HepG2 (cell line): ENCODE measurements around the gene SYNGAP1. TPM values are rescaled to one million over a fixed set of nuclear protein-coding genes. Genes with fewer than 3 reads are reported as not detected.
A peak's percentile ranks its signal among the peaks of the same experiment; 100 is the strongest.

Source experiments
- ELF1 ChIP-seq: sonication (generic); formaldehyde crosslinking; IDR thresholded peaks from 2 replicates; pipeline ENCODE4 v1.4.0; 2020; ENCODE audit warnings: missing genetic modification reagents
- FOXK1 ChIP-seq: sonication (generic); formaldehyde crosslinking; IDR thresholded peaks from 2 replicates; pipeline ENCODE4 v1.4.0; 2020; ENCODE audit warnings: low read depth, missing genetic modification reagents, borderline replicate concordance
- HIVEP1 ChIP-seq: sonication (generic); formaldehyde crosslinking; IDR thresholded peaks from 2 replicates; pipeline ENCODE4 v1.4.0; 2020; ENCODE audit warnings: mild to moderate bottlenecking, missing genetic modification reagents
- MZF1 ChIP-seq: sonication (generic); formaldehyde crosslinking; IDR thresholded peaks from 2 replicates; pipeline ENCODE4 v1.8.1; 2023; ENCODE audit warnings: mild to moderate bottlenecking, missing genetic modification reagents, borderline replicate concordance
- PCBP2 ChIP-seq: fragments of 200-400 bp; formaldehyde crosslinking; optimal IDR thresholded peaks from 2 replicates; pipeline ENCODE3; 2018; ENCODE audit warnings: low read length, low read depth; ENCODE audit not compliant: poor library complexity, severe bottlenecking
- SOX5 ChIP-seq: IDR thresholded peaks from 2 replicates; pipeline ENCODE4 v1.6.1; 2016; ENCODE audit warnings: borderline replicate concordance
- TMF1 ChIP-seq: sonication (generic); formaldehyde crosslinking; IDR thresholded peaks from 2 replicates; pipeline ENCODE4 v1.8.1; 2022; ENCODE audit warnings: low read depth, missing genetic modification reagents
- YEATS2 ChIP-seq: sonication (generic); formaldehyde crosslinking; IDR thresholded peaks from 2 replicates; pipeline ENCODE4 v1.4.0; 2020; ENCODE audit warnings: missing genetic modification reagents, borderline replicate concordance
- ZFP62 ChIP-seq: sonication (generic); formaldehyde crosslinking; IDR thresholded peaks from 2 replicates; pipeline ENCODE4 v1.4.0; 2020; ENCODE audit warnings: missing genetic modification reagents
- ZNF160 ChIP-seq: sonication (generic); formaldehyde crosslinking; IDR thresholded peaks from 2 replicates; pipeline ENCODE4 v1.8.0; 2022; ENCODE audit warnings: mild to moderate bottlenecking, inconsistent platforms, missing genetic modification reagents
- ZNF501 ChIP-seq: sonication (generic); formaldehyde crosslinking; IDR thresholded peaks from 2 replicates; pipeline ENCODE4 v1.5.1; 2020; ENCODE audit warnings: mild to moderate bottlenecking, moderate library complexity, missing genetic modification reagents
- ZNF552 ChIP-seq: sonication (generic); formaldehyde crosslinking; IDR thresholded peaks from 2 replicates; pipeline ENCODE4 v1.9.0; 2022; ENCODE audit warnings: missing genetic modification reagents, mild to moderate bottlenecking, borderline replicate concordance
- ZNF616 ChIP-seq: sonication (generic); formaldehyde crosslinking; IDR thresholded peaks from 2 replicates; pipeline ENCODE4 v1.5.0; 2020; ENCODE audit warnings: low read depth, mild to moderate bottlenecking, missing genetic modification reagents
- ZNF678 ChIP-seq: sonication (generic); formaldehyde crosslinking; IDR thresholded peaks from 2 replicates; pipeline ENCODE4 v1.4.0; 2020; ENCODE audit warnings: mild to moderate bottlenecking, missing genetic modification reagents
- ZSCAN30 ChIP-seq: sonication (generic); formaldehyde crosslinking; IDR thresholded peaks from 2 replicates; pipeline ENCODE4 v1.5.0; 2020; ENCODE audit warnings: mild to moderate bottlenecking, missing genetic modification reagents
- polyA plus RNA-seq, 8 experiments: library from polyadenylated mRNA; depleted of rRNA in 3 of 8; stranded (reverse) in 7 of 8; unstranded in 1 of 8; fragments of >200 nt; fragmentation: Illumina TruSeq in 4 of 8; extraction: Trizol in 4 of 8; gene quantifications; 2 replicates each; pipeline versions ENCODE4 v1.2.1 to v1.2.3, GENCODE V29; 2011 to 2016; ENCODE audit warnings: low read depth in 4 of 8, missing spikeins in 1 of 8, mixed read lengths in 1 of 8; ENCODE audit not compliant: insufficient read depth in 1 of 8
- total RNA-seq, 5 experiments: library from RNA; depleted of rRNA; stranded (reverse); fragments of >200 nt; fragmentation: Illumina TruSeq; extraction: Trizol; gene quantifications; 2 replicates each; pipeline ENCODE4 v1.2.3, GENCODE V29; 2016; ENCODE audit warnings: low read depth in 1 of 5
- TF ChIP-seq, protein P1 (sequence below): sonication (generic); formaldehyde crosslinking; IDR thresholded peaks from 2 replicates; pipeline ENCODE4 v1.4.0; 2020; ENCODE audit warnings: missing genetic modification reagents, borderline replicate concordance
- TF ChIP-seq, protein P2 (sequence below): sonication (generic); formaldehyde crosslinking; IDR thresholded peaks from 2 replicates; pipeline ENCODE4 v1.8.0; 2022; ENCODE audit warnings: missing genetic modification reagents, mild to moderate bottlenecking, inconsistent platforms, borderline replicate concordance
- TF ChIP-seq, protein P3 (sequence below): sonication (generic); formaldehyde crosslinking; IDR thresholded peaks from 2 replicates; pipeline ENCODE4 v1.5.0; 2020; ENCODE audit warnings: missing genetic modification reagents
- TF ChIP-seq, protein P4 (sequence below): sonication (generic); formaldehyde crosslinking; IDR thresholded peaks from 2 replicates; pipeline ENCODE4 v1.4.0; 2020; ENCODE audit warnings: missing genetic modification reagents

The SYNGAP1 gene
- total and polyA plus RNA-seq, 2 of the 13 experiments (the other 11 are each of a cell fraction or from before 2014, with no cell fraction given): 0.75 to 1.1 TPM

DNA sequence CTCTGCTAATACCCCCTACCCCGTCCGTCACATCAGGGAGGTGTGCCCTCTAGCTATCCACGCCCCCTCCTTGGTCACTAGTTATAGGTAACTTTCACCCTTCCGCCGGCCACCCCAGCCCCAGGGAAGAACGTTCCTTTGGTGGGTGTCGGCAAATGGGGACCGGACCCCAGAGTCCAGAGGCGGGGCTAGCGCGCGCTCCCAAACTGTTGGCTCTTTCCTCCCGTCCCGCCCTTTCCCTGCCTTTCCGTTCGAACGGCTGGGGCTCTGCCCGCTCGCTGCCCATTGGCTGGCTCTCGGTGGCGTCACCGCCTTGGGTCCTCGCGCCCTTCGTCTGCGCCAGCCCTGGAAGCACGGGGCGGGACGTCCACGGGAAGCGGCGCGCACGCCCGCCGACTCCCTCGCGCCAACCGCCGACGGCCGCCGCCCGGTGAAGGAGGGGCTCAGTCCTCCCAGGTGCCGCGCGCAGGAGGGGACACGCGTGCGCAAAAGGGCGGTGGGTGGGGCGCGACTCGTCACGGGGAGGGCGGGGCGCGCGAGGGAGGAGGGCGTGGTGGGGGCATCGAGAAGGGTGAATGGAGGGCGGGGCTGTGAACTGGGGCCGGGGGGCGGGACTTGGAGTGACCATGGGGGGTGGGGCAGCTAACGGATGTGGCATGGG, 9.7 kb upstream of the SYNGAP1 start (continued):
- TF ChIP-seq ZFP62 (CRISPR knock-in tag) (no peak), MZF1 (CRISPR knock-in tag) (no peak), ZNF501 (CRISPR knock-in tag) (peak; percentile 53), ELF1 (CRISPR knock-in tag) (peak; percentile 62; the same call in 1 of the 2 replicates), HIVEP1 (CRISPR knock-in tag) (peak; percentile 81; the same call in 1 of the 2 replicates), YEATS2 (peak; percentile 93), ZNF678 (CRISPR knock-in tag) (peak; percentile 87; the same call in 1 of the 2 replicates), ZNF616 (CRISPR knock-in tag) (peak; percentile 81; the same call in 1 of the 2 replicates), ZNF160 (CRISPR knock-in tag) (peak; percentile 94; the same call in 1 of the 2 replicates), SOX5 (CRISPR knock-in tag) (peak; percentile 67; the same call in 1 of the 2 replicates), ZNF552 (peak; percentile 76; the same call in 1 of the 2 replicates), PCBP2 (no peak), ZSCAN30 (no peak), FOXK1 (CRISPR knock-in tag) (peak; percentile 69; the same call in 1 of the 2 replicates), TMF1 (CRISPR knock-in tag) (peak; percentile 99)
- TF ChIP-seq, protein P1, sequence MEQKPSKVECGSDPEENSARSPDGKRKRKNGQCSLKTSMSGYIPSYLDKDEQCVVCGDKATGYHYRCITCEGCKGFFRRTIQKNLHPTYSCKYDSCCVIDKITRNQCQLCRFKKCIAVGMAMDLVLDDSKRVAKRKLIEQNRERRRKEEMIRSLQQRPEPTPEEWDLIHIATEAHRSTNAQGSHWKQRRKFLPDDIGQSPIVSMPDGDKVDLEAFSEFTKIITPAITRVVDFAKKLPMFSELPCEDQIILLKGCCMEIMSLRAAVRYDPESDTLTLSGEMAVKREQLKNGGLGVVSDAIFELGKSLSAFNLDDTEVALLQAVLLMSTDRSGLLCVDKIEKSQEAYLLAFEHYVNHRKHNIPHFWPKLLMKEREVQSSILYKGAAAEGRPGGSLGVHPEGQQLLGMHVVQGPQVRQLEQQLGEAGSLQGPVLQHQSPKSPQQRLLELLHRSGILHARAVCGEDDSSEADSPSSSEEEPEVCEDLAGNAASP (CRISPR knock-in tag): no peak; the same call in 1 of the 2 replicates
- TF ChIP-seq, protein P2, sequence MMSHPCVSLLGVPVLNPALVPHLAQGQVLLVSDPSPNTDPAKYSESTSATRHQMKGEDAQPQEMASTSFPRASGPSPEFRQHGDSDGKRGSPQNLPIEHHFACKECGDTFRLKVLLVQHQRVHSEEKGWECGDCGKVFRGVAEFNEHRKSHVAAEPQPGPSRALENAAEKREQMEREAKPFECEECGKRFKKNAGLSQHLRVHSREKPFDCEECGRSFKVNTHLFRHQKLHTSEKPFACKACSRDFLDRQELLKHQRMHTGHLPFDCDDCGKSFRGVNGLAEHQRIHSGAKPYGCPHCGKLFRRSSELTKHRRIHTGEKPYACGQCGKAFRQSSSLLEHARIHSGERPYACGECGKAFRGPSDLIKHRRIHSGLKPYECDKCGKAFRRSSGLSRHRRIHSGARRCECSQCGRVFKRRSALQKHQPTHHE (CRISPR knock-in tag): peak; percentile 99
- TF ChIP-seq, protein P3, sequence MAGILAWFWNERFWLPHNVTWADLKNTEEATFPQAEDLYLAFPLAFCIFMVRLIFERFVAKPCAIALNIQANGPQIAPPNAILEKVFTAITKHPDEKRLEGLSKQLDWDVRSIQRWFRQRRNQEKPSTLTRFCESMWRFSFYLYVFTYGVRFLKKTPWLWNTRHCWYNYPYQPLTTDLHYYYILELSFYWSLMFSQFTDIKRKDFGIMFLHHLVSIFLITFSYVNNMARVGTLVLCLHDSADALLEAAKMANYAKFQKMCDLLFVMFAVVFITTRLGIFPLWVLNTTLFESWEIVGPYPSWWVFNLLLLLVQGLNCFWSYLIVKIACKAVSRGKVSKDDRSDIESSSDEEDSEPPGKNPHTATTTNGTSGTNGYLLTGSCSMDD (CRISPR knock-in tag): no peak; the same call in 1 of the 2 replicates
- TF ChIP-seq, protein P4, sequence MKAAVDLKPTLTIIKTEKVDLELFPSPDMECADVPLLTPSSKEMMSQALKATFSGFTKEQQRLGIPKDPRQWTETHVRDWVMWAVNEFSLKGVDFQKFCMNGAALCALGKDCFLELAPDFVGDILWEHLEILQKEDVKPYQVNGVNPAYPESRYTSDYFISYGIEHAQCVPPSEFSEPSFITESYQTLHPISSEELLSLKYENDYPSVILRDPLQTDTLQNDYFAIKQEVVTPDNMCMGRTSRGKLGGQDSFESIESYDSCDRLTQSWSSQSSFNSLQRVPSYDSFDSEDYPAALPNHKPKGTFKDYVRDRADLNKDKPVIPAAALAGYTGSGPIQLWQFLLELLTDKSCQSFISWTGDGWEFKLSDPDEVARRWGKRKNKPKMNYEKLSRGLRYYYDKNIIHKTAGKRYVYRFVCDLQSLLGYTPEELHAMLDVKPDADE (CRISPR knock-in tag): peak; percentile 95; the same call in 1 of the 2 replicates
